ENCODE results near the gene NFASC.

Gene NFASC

DNA sequence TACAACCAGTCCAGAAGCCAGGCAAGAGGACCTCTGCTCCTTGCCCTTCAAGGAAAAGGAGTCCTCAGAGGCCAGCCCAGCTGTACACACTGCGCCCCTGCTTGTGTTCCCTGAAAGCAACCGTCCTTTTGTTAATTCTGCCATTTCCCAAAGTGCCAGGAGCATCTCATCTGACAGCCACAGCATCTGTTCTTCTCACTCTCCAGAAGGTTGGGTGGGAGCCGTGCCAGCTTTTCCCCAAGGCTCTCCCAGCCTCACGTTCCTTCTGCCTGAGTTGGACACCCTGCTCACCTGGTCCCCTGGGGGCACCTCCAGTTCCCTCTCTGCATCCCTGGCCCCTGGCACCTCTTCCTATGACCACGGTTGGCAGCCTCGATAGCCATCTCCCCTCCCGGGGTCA lies 161.8 kb downstream of the NFASC start:
- DNase-seq (ENCODE audit: extremely low read depth in 1 of 2, low read depth in 1 of 2), result no peak

DNA sequence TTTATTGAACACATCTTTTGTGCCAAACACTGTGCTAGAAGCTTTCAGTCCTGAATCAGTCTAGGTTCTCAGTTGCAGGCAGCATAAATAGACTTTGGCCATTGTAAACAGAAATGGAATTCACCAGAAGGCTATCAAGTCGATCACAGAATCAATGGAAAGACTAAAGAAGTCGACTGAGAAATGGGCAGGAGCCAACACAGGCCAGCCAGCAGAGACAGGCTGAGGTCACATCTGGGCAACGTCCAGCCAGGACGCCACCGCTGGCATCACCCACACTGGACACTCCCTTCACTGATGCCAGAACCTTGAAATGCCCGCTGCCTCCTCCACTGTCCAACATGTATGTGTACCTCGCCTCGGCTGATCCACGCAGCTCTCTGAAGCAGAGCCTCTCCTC lies 166.9 kb downstream of the NFASC start:
- DNase-seq (ENCODE audit: extremely low read depth in 1 of 2, low read depth in 1 of 2), result no peak

GRCh38 chr1:205038132-205038786 lies 167.6 kb downstream of the NFASC start:
- no peak for DNase-seq (ENCODE audit: extremely low read depth in 1 of 2, low read depth in 1 of 2)

DNA sequence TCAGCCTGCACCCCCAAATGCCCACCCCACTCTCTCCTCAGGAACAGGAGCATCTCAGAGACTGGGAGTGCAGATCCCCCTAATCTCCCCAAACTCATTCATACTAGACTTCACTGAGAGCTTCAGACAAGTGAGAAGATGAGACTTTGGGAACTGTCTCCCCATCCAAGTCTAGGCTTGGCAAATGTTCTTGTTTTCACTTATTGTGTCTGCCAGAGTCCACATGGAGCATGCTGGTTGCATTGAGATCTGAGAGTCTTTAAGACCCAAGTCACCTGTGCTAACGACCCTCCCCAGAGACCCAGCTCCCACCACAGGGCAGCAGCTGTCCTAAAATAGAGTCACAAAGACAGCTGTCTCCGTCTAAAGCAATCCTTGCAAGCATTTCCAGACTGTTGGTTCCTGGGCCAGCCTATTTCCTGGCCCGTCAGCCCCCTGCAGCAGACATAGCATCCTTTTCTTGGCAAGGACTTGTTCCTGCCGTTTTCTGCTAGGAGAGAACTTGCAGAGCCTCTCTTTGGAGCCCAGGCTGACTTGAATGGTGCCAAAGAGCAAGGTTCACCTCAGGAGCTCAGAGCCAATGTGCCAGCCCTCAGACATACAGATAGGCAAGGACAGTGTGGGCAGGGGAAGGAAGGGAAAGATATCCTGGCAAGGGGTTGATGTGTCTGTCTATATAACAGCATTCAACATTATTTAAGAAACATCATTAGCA lies 170.5 kb downstream of the NFASC start:
- DNase-seq (ENCODE audit: extremely low read depth in 1 of 2, low read depth in 1 of 2), result no peak

DNA sequence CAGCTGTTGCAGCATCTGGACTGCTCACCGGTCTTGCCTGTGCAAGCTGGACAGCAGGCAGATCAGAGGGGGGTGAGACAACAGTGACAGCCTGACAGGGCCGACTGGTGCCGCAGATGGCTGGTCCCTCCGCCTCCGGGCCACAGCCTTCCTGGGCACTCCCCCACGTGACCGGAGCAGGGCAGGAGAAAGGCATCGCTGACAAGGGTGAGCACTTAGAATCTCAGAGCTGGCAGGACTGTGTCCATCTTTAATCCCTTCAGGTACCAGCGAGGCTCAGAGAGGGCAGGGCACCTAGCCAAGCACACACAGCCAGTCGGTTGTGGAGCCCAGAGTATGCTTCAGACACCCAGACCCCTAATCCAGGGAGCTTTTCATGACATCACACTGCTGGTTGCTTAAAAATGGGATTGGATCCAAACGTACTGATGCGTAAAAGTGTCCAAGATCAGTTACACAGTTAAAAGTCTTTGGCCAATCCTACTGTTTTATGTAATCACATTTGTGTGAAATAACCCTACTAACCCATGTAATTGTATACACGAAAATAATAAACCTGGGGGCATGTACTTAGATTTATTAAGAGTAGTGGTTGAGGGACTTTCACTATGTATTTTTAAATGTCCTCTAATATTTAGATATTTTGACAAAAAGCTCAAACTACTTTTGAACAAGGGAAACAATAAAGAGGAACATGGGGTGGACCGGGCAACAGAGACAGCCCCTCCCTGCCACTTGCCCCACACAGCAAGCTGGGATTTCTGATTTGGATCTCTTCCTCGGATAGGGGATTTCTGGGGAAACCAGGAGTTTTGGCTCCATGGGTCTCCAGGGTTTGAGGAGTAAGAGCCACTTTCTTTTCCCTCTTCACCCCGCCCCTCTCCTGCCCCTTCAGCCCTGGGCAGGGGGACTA lies 171.6 kb downstream of the NFASC start:
- DNase-seq (ENCODE audit: extremely low read depth in 1 of 2, low read depth in 1 of 2), result no peak

DNA sequence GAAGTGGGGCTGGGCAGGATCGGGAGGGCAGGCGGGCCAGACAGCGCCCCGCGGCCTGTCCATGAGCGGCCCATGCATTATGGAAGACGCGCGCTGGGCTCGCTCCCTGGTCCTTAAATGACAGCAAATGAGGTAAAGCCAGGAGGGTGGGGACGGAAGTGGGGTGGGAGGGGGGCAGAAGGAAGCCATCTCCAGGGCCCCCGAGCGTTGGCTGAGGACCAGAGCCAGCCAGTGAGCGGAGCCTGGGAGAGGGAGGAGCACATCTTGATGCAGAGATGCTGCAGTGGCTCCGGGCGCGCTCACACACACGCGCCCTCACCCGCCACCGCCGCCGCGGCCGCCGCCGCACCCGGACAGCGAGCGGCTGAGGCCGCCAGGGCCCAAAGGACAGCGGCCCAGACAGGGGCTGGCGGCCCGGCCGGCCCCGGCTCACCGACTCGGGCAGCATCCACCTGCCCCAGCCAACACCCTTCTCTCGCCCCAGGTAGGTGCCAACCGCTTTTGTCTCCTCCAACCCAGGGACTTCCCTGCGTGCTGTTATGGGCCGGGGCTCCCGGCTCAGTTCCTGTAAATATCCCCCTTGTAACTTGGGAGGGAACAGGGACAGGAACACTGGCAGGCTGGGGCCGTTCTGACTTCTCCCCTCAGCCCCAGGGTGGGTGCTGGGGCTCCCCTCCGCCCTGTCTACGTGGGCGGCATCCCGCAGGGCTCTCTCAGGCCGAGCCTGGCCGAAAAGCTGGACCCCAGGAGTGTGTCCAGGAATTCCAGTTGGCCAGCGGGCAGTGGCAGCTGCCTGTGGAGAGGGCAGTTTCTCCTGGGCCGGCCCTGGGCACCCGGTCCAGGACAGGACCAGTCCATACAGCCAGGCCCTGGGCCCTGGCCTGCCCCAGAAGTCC lies 172.5 kb downstream of the NFASC start, which contains the start of gene CNTN2:
Gene CNTN2 (plus strand): TSS at position 302 of the 896 bp plus-strand sequence. CDS start 9,974 bp downstream, outside the sequence.
- DNase-seq (ENCODE audit: extremely low read depth in 1 of 2, low read depth in 1 of 2), result no peak

DNA sequence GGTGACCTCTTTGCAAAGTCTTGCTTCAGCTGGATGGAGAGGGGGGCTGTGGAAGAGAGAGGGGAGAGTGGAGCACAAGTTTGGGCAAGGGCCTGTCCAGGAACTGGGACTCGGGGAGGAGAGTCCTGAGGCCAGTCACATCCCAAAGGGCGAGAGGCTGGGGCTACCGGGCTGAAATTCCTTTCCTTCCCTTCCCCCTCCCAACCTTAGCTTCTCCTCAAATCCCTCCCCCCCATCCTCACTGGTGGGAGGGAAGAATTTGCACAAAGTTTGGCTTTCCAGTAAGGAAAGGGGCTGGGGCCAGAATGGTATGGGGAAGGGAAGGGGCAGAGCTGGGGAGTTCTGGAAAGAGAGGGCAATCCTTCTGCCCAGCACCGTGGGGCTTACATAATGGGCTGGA lies 173.2 kb downstream of the NFASC start:
- no peak for DNase-seq (ENCODE audit: extremely low read depth in 1 of 2, low read depth in 1 of 2)

DNA sequence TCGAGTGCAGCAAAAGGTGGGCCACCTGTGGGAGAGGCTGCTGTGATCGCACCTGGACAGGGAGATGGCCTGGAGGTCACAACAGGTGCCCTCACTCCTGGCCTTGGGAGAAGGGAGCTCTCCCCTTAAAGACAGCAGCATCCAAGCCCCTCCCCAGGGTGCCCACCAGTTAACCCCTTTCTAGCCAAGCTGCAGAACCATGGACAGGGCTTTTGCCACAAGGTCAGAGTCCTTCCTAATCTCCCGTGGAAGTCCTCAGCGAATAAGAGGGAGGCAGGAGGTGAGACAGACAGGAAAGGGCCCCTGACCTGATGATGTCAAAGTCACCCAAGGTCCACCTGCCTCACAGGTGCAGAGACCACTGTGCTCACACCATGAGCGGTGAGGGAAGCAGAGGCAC lies 174.1 kb downstream of the NFASC start:
- no peak for DNase-seq (ENCODE audit: extremely low read depth in 1 of 2, low read depth in 1 of 2)

DNA sequence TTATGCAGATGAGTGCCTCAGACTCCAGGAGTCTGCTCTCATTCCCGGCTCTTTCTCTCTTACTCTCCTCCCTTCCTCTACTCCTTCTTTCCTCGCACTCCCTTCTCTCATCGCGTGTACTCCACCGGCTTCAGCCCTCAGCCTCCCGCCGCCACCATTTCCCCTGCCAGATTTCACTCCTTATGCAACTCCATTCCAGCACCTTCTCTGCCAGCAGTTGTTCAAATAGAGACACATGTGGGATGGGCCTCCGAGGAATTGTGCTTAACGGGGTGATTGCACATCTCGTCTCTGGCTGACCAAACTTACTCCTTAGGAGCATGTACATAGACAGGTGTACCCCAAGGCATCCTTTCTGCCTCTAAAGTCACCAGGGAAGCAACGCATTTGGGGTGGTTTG lies 174.5 kb downstream of the NFASC start:
- no peak for DNase-seq (ENCODE audit: extremely low read depth in 1 of 2, low read depth in 1 of 2)

GRCh38 chr1:205046870-205047269 lies 176.2 kb downstream of the NFASC start:
- DNase-seq (ENCODE audit: extremely low read depth in 1 of 2, low read depth in 1 of 2), result no peak

GRCh38 chr1:205047764-205048231 lies 177.1 kb downstream of the NFASC start:
- DNase-seq (ENCODE audit: extremely low read depth in 1 of 2, low read depth in 1 of 2), result no peak

- DNase-seq (ENCODE audit: extremely low read depth in 1 of 2, low read depth in 1 of 2), result no peak
These were observed 177.7 kb downstream of the NFASC start for GRCh38 chr1:205048382-205048781.

DNA sequence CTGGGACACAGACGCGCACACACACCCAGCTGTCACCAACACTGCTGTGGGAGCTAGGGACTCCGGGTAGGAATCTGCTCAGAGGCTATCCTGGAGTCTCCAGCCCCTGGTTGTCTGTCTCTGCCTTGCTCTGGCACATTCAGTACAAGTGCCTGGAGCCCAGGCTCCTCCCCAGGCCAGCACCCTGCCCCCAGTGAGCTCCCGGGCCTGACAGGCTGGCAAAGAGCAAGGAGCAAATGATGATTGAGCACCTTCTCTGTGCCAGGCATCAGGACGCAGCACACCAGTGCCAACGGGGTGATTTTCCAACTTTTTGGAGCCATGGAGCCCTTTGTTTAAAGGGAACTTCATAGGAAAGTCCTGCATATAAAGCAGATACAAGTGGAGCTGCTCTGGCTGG lies 178.8 kb downstream of the NFASC start:
- DNase-seq (ENCODE audit: extremely low read depth in 1 of 2, low read depth in 1 of 2), result no peak

DNA sequence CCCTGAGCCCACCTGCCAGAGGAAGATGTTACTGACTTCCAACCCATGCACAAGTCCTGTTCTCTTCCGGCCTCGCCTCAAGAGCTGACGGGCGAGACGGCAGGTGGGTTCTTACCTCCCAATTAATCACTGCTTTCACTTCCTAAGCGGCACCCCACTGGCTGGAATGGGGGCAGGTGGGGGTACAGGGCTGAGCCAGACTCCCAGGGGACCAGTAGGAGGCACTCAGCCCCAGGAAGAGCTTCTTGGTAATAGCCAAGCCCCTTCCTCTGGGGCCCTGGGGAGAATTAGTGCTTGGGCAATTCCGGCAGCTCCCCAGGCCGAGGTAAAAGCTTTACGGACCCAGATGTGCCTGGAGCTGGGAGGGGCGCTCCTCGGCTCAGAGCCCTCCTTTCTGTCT lies 182.0 kb downstream of the NFASC start:
- DNase-seq (ENCODE audit: extremely low read depth in 1 of 2, low read depth in 1 of 2), result no peak

GRCh38 chr1:205053296-205053695 lies 182.6 kb downstream of the NFASC start:
- DNase-seq (ENCODE audit: extremely low read depth in 1 of 2, low read depth in 1 of 2), result no peak

DNA sequence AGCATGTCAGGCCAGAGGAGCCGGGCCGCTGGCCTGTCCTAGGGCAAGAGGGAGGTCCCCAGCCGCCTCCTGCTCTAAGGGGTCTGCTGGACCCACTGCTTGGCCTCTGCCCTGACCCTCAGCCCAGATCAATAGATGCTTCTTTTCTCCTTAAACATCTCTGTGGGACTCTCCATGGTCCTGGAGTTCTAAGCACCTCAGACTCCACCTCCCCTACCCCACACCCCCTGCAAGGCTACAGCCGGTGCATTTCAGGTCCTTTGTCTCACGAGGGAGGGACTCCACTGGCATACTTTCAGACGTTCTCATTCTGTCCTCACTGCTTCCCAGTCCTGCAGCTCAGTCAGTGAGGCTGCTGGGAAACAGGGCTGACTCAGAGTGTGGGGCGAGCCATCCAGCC lies 183.4 kb downstream of the NFASC start:
- DNase-seq (ENCODE audit: extremely low read depth in 1 of 2, low read depth in 1 of 2), result no peak

- DNase-seq (ENCODE audit: extremely low read depth in 1 of 2, low read depth in 1 of 2), result no peak
These were observed 185.5 kb downstream of the NFASC start for GRCh38 chr1:205056188-205056611.

- DNase-seq (ENCODE audit: extremely low read depth in 1 of 2, low read depth in 1 of 2), result no peak
These were observed 186.4 kb downstream of the NFASC start for GRCh38 chr1:205056956-205057568.

GRCh38 chr1:205057808-205058575 lies 187.3 kb downstream of the NFASC start:
- DNase-seq (ENCODE audit: extremely low read depth in 1 of 2, low read depth in 1 of 2), result no peak

All from stimulated activated CD8-positive, alpha-beta memory T cell treated with anti-CD3 and anti-CD28 coated beads, Interleukin-7, amount 100 ng/mL, for 48 hours (primary cell).